ENCODE measurements around the gene ATXN1. TPM values are rescaled to one million over a fixed set of nuclear protein-coding genes. Genes with fewer than 3 reads are reported as not detected.

ATXN1 gene
- total and polyA plus RNA-seq, 2 of the 13 experiments (the other 11 are each of a cell fraction or from before 2014, with no cell fraction given), result 20.7 to 39.5 TPM

DNA sequence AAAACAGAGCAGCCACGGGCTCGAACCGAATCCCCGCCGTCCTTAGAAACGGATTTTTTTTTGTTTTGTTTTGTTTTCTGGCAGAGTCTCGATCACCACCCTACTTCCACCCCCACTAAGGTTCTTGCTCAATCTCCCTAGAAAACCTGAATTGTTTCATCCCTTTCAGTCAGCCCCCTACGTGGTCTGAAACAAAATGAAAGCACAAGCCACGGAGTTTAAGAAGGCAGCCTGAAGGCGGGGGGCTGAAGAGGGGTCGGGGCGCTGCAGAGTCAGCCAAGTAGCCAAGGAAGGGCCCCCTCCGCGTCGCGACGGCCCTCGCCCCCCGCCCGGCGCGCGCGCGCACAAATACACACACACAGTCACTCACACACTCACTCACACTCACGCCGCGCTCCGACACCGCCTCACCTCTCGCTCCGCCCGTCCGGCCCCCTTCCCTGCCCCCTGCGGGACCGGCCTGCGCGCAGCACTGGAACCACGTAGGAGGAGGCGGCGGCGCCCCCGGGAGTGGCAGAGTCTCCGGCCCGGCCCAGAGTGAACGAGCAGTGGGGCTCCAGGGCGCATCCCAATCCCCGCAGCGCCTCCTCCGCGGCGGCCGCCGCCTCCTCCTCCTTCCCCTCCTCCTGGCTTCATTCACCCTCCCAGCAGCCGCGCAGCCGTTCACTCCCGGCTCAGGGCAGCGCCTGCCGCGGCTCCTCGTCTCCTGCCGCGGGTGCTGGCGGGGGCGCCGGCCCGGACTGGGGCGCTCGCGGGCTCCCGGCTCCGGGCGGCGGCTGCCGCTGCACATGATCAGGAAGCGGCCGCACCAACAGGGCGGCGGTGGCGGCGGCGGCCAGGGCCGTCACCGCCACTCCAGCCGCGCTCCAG, 1.4 kb downstream of the ATXN1 start (continued):
- TF ChIP-seq SMAD9 (CRISPR knock-in tag; IDR thresholded peaks at IDR 0.05) (peak; percentile 92; the same call in 1 of the 2 replicates), RORA (CRISPR knock-in tag; IDR thresholded peaks at IDR 0.05) (no peak), TAF15 (IDR thresholded peaks at IDR 0.05; ENCODE audit: low read depth, low read length, poor library complexity, severe bottlenecking) (no peak), ZNF446 (CRISPR knock-in tag; IDR thresholded peaks at IDR 0.05) (no peak; the same call in none of the 2 replicates), EP300 (IDR thresholded peaks at IDR 0.05; ENCODE audit: low read depth in 2 of 2, low read length in 2 of 2) (no peak), EP300 (CRISPR knock-in tag; IDR thresholded peaks at IDR 0.05; ENCODE audit: borderline replicate concordance) (peak; percentile 29; the same call in 1 of the 2 replicates), SAFB2 (CRISPR knock-in tag; IDR thresholded peaks at IDR 0.05; ENCODE audit: borderline replicate concordance, low read depth) (peak; percentile 48; the same call in 1 of the 2 replicates), ZNF792 (CRISPR knock-in tag; IDR thresholded peaks at IDR 0.05) (peak; percentile 79; the same call in 1 of the 2 replicates), MTA3 (CRISPR knock-in tag; IDR thresholded peaks at IDR 0.05) (no peak), SMAD1 (CRISPR knock-in tag; IDR thresholded peaks at IDR 0.05; ENCODE audit: borderline replicate concordance, low read depth) (peak; percentile 59; the same call in 1 of the 2 replicates), ZNF24 (IDR thresholded peaks at IDR 0.05) (no peak; the same call in 1 of the 2 replicates), CEBPG (CRISPR knock-in tag; IDR thresholded peaks at IDR 0.05) (peak; percentile 67), NBN (conservative IDR thresholded peaks at IDR 0.05) (no peak), ARNT2 (CRISPR knock-in tag; IDR thresholded peaks at IDR 0.05; ENCODE audit: low read depth) (peak; percentile 53; the same call in 1 of the 2 replicates), KLF11 (CRISPR knock-in tag; IDR thresholded peaks at IDR 0.05) (no peak)
- TF ChIP-seq, protein P1, sequence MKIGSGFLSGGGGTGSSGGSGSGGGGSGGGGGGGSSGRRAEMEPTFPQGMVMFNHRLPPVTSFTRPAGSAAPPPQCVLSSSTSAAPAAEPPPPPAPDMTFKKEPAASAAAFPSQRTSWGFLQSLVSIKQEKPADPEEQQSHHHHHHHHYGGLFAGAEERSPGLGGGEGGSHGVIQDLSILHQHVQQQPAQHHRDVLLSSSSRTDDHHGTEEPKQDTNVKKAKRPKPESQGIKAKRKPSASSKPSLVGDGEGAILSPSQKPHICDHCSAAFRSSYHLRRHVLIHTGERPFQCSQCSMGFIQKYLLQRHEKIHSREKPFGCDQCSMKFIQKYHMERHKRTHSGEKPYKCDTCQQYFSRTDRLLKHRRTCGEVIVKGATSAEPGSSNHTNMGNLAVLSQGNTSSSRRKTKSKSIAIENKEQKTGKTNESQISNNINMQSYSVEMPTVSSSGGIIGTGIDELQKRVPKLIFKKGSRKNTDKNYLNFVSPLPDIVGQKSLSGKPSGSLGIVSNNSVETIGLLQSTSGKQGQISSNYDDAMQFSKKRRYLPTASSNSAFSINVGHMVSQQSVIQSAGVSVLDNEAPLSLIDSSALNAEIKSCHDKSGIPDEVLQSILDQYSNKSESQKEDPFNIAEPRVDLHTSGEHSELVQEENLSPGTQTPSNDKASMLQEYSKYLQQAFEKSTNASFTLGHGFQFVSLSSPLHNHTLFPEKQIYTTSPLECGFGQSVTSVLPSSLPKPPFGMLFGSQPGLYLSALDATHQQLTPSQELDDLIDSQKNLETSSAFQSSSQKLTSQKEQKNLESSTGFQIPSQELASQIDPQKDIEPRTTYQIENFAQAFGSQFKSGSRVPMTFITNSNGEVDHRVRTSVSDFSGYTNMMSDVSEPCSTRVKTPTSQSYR (CRISPR knock-in tag; IDR thresholded peaks at IDR 0.05; ENCODE audit: borderline replicate concordance), result peak; percentile 79
- TF ChIP-seq, protein P2, sequence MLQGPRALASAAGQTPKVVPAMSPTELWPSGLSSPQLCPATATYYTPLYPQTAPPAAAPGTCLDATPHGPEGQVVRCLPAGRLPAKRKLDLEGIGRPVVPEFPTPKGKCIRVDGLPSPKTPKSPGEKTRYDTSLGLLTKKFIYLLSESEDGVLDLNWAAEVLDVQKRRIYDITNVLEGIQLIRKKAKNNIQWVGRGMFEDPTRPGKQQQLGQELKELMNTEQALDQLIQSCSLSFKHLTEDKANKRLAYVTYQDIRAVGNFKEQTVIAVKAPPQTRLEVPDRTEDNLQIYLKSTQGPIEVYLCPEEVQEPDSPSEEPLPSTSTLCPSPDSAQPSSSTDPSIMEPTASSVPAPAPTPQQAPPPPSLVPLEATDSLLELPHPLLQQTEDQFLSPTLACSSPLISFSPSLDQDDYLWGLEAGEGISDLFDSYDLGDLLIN (CRISPR knock-in tag; IDR thresholded peaks at IDR 0.05; ENCODE audit: borderline replicate concordance), result no peak
- TF ChIP-seq, protein P3, sequence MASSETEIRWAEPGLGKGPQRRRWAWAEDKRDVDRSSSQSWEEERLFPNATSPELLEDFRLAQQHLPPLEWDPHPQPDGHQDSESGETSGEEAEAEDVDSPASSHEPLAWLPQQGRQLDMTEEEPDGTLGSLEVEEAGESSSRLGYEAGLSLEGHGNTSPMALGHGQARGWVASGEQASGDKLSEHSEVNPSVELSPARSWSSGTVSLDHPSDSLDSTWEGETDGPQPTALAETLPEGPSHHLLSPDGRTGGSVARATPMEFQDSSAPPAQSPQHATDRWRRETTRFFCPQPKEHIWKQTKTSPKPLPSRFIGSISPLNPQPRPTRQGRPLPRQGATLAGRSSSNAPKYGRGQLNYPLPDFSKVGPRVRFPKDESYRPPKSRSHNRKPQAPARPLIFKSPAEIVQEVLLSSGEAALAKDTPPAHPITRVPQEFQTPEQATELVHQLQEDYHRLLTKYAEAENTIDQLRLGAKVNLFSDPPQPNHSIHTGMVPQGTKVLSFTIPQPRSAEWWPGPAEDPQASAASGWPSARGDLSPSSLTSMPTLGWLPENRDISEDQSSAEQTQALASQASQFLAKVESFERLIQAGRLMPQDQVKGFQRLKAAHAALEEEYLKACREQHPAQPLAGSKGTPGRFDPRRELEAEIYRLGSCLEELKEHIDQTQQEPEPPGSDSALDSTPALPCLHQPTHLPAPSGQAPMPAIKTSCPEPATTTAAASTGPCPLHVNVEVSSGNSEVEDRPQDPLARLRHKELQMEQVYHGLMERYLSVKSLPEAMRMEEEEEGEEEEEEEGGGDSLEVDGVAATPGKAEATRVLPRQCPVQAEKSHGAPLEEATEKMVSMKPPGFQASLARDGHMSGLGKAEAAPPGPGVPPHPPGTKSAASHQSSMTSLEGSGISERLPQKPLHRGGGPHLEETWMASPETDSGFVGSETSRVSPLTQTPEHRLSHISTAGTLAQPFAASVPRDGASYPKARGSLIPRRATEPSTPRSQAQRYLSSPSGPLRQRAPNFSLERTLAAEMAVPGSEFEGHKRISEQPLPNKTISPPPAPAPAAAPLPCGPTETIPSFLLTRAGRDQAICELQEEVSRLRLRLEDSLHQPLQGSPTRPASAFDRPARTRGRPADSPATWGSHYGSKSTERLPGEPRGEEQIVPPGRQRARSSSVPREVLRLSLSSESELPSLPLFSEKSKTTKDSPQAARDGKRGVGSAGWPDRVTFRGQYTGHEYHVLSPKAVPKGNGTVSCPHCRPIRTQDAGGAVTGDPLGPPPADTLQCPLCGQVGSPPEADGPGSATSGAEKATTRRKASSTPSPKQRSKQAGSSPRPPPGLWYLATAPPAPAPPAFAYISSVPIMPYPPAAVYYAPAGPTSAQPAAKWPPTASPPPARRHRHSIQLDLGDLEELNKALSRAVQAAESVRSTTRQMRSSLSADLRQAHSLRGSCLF (CRISPR knock-in tag; IDR thresholded peaks at IDR 0.05; ENCODE audit: borderline replicate concordance), result no peak
- TF ChIP-seq, protein P4, sequence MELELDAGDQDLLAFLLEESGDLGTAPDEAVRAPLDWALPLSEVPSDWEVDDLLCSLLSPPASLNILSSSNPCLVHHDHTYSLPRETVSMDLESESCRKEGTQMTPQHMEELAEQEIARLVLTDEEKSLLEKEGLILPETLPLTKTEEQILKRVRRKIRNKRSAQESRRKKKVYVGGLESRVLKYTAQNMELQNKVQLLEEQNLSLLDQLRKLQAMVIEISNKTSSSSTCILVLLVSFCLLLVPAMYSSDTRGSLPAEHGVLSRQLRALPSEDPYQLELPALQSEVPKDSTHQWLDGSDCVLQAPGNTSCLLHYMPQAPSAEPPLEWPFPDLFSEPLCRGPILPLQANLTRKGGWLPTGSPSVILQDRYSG (CRISPR knock-in tag; IDR thresholded peaks at IDR 0.05), result peak; percentile 57; the same call in 1 of the 2 replicates
